ENCODE measurements around the gene GGTA1. TPM values are rescaled to one million over a fixed set of nuclear protein-coding genes. Genes with fewer than 3 reads are reported as not detected.
"Not testable (repeated sequence)": the region's sequence is repeated elsewhere in the genome, so short reads cannot be mapped to it uniquely, and the experiment has no call there.

GGTA1 gene
- total RNA-seq, 2 donors from 2014 or later: 1.9 to 2.4 TPM

DNA sequence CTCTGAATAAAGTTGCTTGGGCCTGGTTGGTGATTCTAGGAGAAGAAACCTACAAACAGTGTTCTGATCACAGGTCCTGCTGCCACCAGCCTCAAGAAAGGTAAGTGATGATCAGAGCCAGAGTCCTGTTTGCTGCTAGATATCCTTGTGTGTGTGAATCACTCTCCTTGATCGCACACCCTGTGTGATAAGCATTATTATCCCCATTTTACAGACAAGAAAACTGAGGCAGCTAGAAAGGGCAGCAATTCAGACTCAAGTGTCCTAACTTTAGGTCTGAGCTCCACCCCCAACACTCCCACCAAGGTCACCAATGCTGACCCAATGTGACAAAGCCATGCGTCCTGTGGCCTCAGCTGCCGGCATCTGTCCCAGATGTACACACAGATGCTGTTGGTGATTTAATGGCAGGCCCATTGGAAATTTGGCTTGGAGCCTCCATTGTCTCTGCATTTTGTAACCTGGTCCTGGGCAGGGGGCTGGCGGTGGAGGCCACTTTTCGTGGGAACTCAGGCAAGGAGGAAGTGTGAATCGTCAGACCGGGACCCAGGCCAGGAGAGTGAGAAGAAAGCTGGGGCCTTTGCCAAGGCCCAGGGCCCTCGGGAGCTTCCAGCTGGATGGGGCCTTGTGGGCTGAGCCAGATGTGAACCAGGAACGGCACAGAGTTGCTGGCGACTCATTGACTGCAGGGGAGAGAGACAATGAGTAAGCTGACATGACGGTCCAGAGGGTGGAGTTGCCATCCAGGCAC lies 29.8 kb upstream of the GGTA1 start:
- no peak overlapping the region for H3K27ac ChIP-seq
- intact Hi-C loops (cut with DNase I): no loop called here
- DNase-seq (ENCODE audit: low spot score): peak; percentile 75
- WGBS: 18% methylated on average over 11 of the region's 11 CpGs
- H3K36me3 ChIP-seq: no peaks in the 10 kb centered on the region
- no peaks in the 10 kb centered on the region for H3K9me3 ChIP-seq
- TF ChIP-seq, protein P1, sequence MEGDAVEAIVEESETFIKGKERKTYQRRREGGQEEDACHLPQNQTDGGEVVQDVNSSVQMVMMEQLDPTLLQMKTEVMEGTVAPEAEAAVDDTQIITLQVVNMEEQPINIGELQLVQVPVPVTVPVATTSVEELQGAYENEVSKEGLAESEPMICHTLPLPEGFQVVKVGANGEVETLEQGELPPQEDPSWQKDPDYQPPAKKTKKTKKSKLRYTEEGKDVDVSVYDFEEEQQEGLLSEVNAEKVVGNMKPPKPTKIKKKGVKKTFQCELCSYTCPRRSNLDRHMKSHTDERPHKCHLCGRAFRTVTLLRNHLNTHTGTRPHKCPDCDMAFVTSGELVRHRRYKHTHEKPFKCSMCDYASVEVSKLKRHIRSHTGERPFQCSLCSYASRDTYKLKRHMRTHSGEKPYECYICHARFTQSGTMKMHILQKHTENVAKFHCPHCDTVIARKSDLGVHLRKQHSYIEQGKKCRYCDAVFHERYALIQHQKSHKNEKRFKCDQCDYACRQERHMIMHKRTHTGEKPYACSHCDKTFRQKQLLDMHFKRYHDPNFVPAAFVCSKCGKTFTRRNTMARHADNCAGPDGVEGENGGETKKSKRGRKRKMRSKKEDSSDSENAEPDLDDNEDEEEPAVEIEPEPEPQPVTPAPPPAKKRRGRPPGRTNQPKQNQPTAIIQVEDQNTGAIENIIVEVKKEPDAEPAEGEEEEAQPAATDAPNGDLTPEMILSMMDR (IDR thresholded peaks at IDR 0.05): no peak
- peak; percentile 24 for TF ChIP-seq POLR2AphosphoS5 (IDR thresholded peaks at IDR 0.05)
- TF ChIP-seq POLR2A (IDR thresholded peaks at IDR 0.05): no peak
- H3K4me3 ChIP-seq: no peak overlapping the region
- no peaks in the 10 kb centered on the region for H3K4me1 ChIP-seq (replicated peaks)
- no peaks in the 10 kb centered on the region for H3K27me3 ChIP-seq (replicated peaks; ENCODE audit: insufficient read depth)

GRCh38 chr9:121528642-121529041 lies 29.0 kb upstream of the GGTA1 start:
- Histone ChIP-seq H3K9me3 (no peaks in the 10 kb centered on the region), H3K27ac (no peak overlapping the region), H3K4me3 (no peak overlapping the region), H3K4me1 (replicated peaks) (no peaks in the 10 kb centered on the region), H3K36me3 (no peaks in the 10 kb centered on the region), H3K27me3 (replicated peaks; ENCODE audit: insufficient read depth) (no peaks in the 10 kb centered on the region)
- intact Hi-C loops (cut with DNase I): no loop called here
- TF ChIP-seq POLR2AphosphoS5 (IDR thresholded peaks at IDR 0.05): no peak
- TF ChIP-seq, protein P1 (IDR thresholded peaks at IDR 0.05): no peak
- DNase-seq (ENCODE audit: low spot score): no peak

- intact Hi-C loops (cut with DNase I): no loop called here
Observed at GRCh38 chr9:121527371-121527770, 27.7 kb upstream of the GGTA1 start.

GRCh38 chr9:121519688-121520087 lies 20.0 kb upstream of the GGTA1 start:
- DNase-seq (ENCODE audit: low spot score); H3K27me3 ChIP-seq (replicated peaks; ENCODE audit: insufficient read depth); H3K9me3 ChIP-seq; H3K27ac ChIP-seq; intact Hi-C loops (cut with DNase I); H3K4me3 ChIP-seq; H3K4me1 ChIP-seq (replicated peaks); H3K36me3 ChIP-seq: not testable (repeated sequence)
- WGBS: 86% methylated on average over 2 of the region's 2 CpGs

More at GRCh38 chr9:121527371-121527770, 27.7 kb upstream of the GGTA1 start:
- no peak for DNase-seq (ENCODE audit: low spot score)
- Histone ChIP-seq H3K36me3 (no peaks in the 10 kb centered on the region), H3K9me3 (no peaks in the 10 kb centered on the region), H3K27me3 (replicated peaks; ENCODE audit: insufficient read depth) (no peaks in the 10 kb centered on the region), H3K4me3 (no peak overlapping the region), H3K27ac (no peak overlapping the region), H3K4me1 (replicated peaks) (no peaks in the 10 kb centered on the region)
- WGBS: 95% methylated on average over 16 of the region's 16 CpGs
- TF ChIP-seq POLR2A (IDR thresholded peaks at IDR 0.05): no peak
- TF ChIP-seq POLR2AphosphoS5 (IDR thresholded peaks at IDR 0.05): no peak
- TF ChIP-seq, protein P1 (IDR thresholded peaks at IDR 0.05): no peak

GRCh38 chr9:121518634-121519033 lies 19.0 kb upstream of the GGTA1 start:
- TF ChIP-seq, protein P1 (IDR thresholded peaks at IDR 0.05): no peak
- TF ChIP-seq POLR2A (IDR thresholded peaks at IDR 0.05): no peak
- TF ChIP-seq POLR2AphosphoS5 (IDR thresholded peaks at IDR 0.05): no peak
- Histone ChIP-seq H3K4me1 (replicated peaks) (no peaks in the 10 kb centered on the region), H3K36me3 (no peaks in the 10 kb centered on the region), H3K4me3 (no peak overlapping the region), H3K9me3 (no peaks in the 10 kb centered on the region), H3K27me3 (replicated peaks; ENCODE audit: insufficient read depth) (no peaks in the 10 kb centered on the region), H3K27ac (no peak overlapping the region)
- intact Hi-C loops (cut with DNase I): no loop called here
- DNase-seq (ENCODE audit: low spot score): no peak
- WGBS: 90% methylated on average over 2 of the region's 2 CpGs

DNA sequence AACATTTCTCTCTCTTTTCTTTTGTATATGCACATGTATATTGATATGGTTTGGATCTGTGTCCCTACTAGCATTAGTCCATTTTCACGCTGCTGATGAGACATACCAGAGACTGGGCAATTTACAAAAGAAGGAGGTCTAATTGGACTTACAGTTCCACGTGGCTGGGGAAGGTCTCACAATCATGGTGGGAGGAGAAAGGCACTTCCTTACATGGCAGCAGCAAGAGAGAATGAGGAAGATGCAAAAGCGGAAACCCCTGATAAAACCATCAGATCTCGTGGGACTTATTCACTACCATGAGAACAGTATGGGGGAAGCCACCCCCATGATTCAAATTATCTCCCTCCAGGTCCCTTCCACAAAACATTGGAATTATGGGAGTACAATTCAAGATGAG lies 13.5 kb upstream of the GGTA1 start:
- H3K9me3 ChIP-seq; H3K4me3 ChIP-seq; H3K27me3 ChIP-seq (replicated peaks; ENCODE audit: insufficient read depth); H3K4me1 ChIP-seq (replicated peaks); intact Hi-C loops (cut with DNase I); H3K36me3 ChIP-seq; H3K27ac ChIP-seq; DNase-seq (ENCODE audit: low spot score): not testable (repeated sequence)
- 80% methylated on average over 4 of the region's 4 CpGs for WGBS

Measured in prostate gland (tissue), 2 donors.